Activated CD8-positive, alpha-beta T cell treated with anti-CD3 and anti-CD28 coated beads, Interleukin-2, amount 10 ng/mL, durations not matched to agents 7 days and 5 days (primary cell): ENCODE measurements around the gene PPARGC1A. TPM values are rescaled to one million over a fixed set of nuclear protein-coding genes. Genes with fewer than 3 reads are reported as not detected.

ENCODE experiments used
- ATAC-seq: fragments of 150-1000 bp; cut with Tn5 transposase; one replicate; pipeline ENCODE4 v1.10.0; 2021; ENCODE audit warnings: moderate library complexity
- CTCF ChIA-PET: fragments of 350-600 bp; sonication (Branson Sonifier 250); formaldehyde crosslinking; loops from one replicate; lab custom pipeline; 2021; ENCODE audit warnings: antibody characterized with exemption; lab: Charles Lee
- POLR2A ChIA-PET: fragments of 350-600 bp; sonication (Branson Sonifier 250); formaldehyde crosslinking; loops from one replicate; lab custom pipeline; 2021; ENCODE audit warnings: antibody characterized with exemption; lab: Charles Lee
- DNase-seq: peaks from one replicate; pipeline ENCODE4 v3.0.0-alpha.2; 2020
- H3K27ac Mint-ChIP-seq: one replicate; pipeline ENCODE4 v1.8.0; 2021; ENCODE audit warnings: mild to moderate bottlenecking, mixed read lengths
- H3K27me3 Mint-ChIP-seq: one replicate; pipeline ENCODE4 v1.8.0; 2021; ENCODE audit warnings: low read depth, mixed read lengths
- H3K36me3 Mint-ChIP-seq: one replicate; pipeline ENCODE4 v1.8.0; 2021; ENCODE audit warnings: low read depth, mixed read lengths
- H3K4me1 Mint-ChIP-seq: one replicate; pipeline ENCODE4 v1.8.0; 2021; ENCODE audit warnings: low read depth, mixed read lengths
- H3K4me3 Mint-ChIP-seq: one replicate; pipeline ENCODE4 v1.8.0; 2021; ENCODE audit warnings: mild to moderate bottlenecking, mixed read lengths
- H3K9me3 Mint-ChIP-seq: one replicate; pipeline ENCODE4 v1.8.0; 2022; ENCODE audit warnings: mixed read lengths; ENCODE audit not compliant: insufficient read depth
- total RNA-seq, 2 experiments: library from RNA; stranded (reverse); gene quantifications; one replicate each; pipeline ENCODE4 v1.2.3, GENCODE V29; 2021

PPARGC1A gene
- total RNA-seq, 2 experiments from 2014 or later: not detected

- no peak overlapping the region for H3K27ac Mint-ChIP-seq
Measured at GRCh38 chr4:23923141-23923540, 33.3 kb upstream of the PPARGC1A start.

GRCh38 chr4:23922541-23923111, 32.8 kb upstream of the PPARGC1A start:
- no peak for DNase-seq
- no peak overlapping the region for H3K4me3 Mint-ChIP-seq
- CTCF ChIA-PET: no interaction called here
- POLR2A ChIA-PET: no interaction called here
- no peak for ATAC-seq
- no peaks in the 10 kb centered on the region for H3K36me3 Mint-ChIP-seq
- H3K27me3 Mint-ChIP-seq: no peaks in the 10 kb centered on the region
- H3K27ac Mint-ChIP-seq: no peak overlapping the region
- no peaks in the 10 kb centered on the region for H3K4me1 Mint-ChIP-seq
- no peaks in the 10 kb centered on the region for H3K9me3 Mint-ChIP-seq

More at GRCh38 chr4:23923141-23923540, 33.3 kb upstream of the PPARGC1A start:
- ChIA-PET POLR2A (no interaction called here), CTCF (no interaction called here)
- Mint-ChIP-seq H3K9me3 (no peaks in the 10 kb centered on the region), H3K36me3 (no peaks in the 10 kb centered on the region), H3K27me3 (no peaks in the 10 kb centered on the region), H3K4me3 (no peak overlapping the region), H3K4me1 (no peaks in the 10 kb centered on the region)
- ATAC-seq (no peak), DNase-seq (no peak)

- no peak for DNase-seq
- no peak for ATAC-seq
- POLR2A ChIA-PET: no interaction called here
- no peaks in the 10 kb centered on the region for H3K27me3 Mint-ChIP-seq
- CTCF ChIA-PET: no interaction called here
- no peaks in the 10 kb centered on the region for H3K36me3 Mint-ChIP-seq
- no peak overlapping the region for H3K27ac Mint-ChIP-seq
- no peaks in the 10 kb centered on the region for H3K4me1 Mint-ChIP-seq
- H3K9me3 Mint-ChIP-seq: no peaks in the 10 kb centered on the region
- H3K4me3 Mint-ChIP-seq: no peak overlapping the region
Measured at GRCh38 chr4:23922013-23922412, 32.2 kb upstream of the PPARGC1A start.

- no peak for DNase-seq
- no peak overlapping the region for H3K4me3 Mint-ChIP-seq
- H3K36me3 Mint-ChIP-seq: no peaks in the 10 kb centered on the region
- ChIA-PET POLR2A (no interaction called here), CTCF (no interaction called here)
- H3K27me3 Mint-ChIP-seq: no peaks in the 10 kb centered on the region
- H3K27ac Mint-ChIP-seq: no peak overlapping the region
- no peaks in the 10 kb centered on the region for H3K9me3 Mint-ChIP-seq
- ATAC-seq: no peak
- no peaks in the 10 kb centered on the region for H3K4me1 Mint-ChIP-seq
Measured at GRCh38 chr4:23921447-23921845, 31.6 kb upstream of the PPARGC1A start.

- H3K27ac Mint-ChIP-seq: no peak overlapping the region
- ATAC-seq: no peak
- H3K36me3 Mint-ChIP-seq: no peaks in the 10 kb centered on the region
- H3K4me1 Mint-ChIP-seq: no peaks in the 10 kb centered on the region
- no peaks in the 10 kb centered on the region for H3K9me3 Mint-ChIP-seq
- no peak overlapping the region for H3K4me3 Mint-ChIP-seq
- DNase-seq: no peak
- CTCF ChIA-PET: no interaction called here
- H3K27me3 Mint-ChIP-seq: no peaks in the 10 kb centered on the region
- POLR2A ChIA-PET: no interaction called here
Measured at GRCh38 chr4:23920716-23921446, 31.0 kb upstream of the PPARGC1A start.

- Mint-ChIP-seq H3K36me3 (no peaks in the 10 kb centered on the region), H3K4me1 (no peaks in the 10 kb centered on the region), H3K27ac (no peak overlapping the region), H3K4me3 (no peak overlapping the region), H3K27me3 (no peaks in the 10 kb centered on the region), H3K9me3 (no peaks in the 10 kb centered on the region)
- DNase-seq (no peak), ATAC-seq (no peak)
- ChIA-PET CTCF (no interaction called here), POLR2A (no interaction called here)
Measured at GRCh38 chr4:23920296-23920695, 30.4 kb upstream of the PPARGC1A start.

- no peak for DNase-seq
- no peaks in the 10 kb centered on the region for H3K27me3 Mint-ChIP-seq
- no peaks in the 10 kb centered on the region for H3K36me3 Mint-ChIP-seq
- no peaks in the 10 kb centered on the region for H3K9me3 Mint-ChIP-seq
- no peak overlapping the region for H3K4me3 Mint-ChIP-seq
- H3K4me1 Mint-ChIP-seq: no peaks in the 10 kb centered on the region
- ATAC-seq: no peak
- ChIA-PET POLR2A (no interaction called here), CTCF (no interaction called here)
- H3K27ac Mint-ChIP-seq: no peak overlapping the region
Measured at GRCh38 chr4:23916282-23916681, 26.4 kb upstream of the PPARGC1A start.

GRCh38 chr4:23915459-23916132, 25.7 kb upstream of the PPARGC1A start:
- DNase-seq: no peak
- H3K36me3 Mint-ChIP-seq: no peaks in the 10 kb centered on the region
- POLR2A ChIA-PET: no interaction called here
- H3K27me3 Mint-ChIP-seq: no peaks in the 10 kb centered on the region
- no peak for ATAC-seq
- no peak overlapping the region for H3K27ac Mint-ChIP-seq
- no peak overlapping the region for H3K4me3 Mint-ChIP-seq
- H3K4me1 Mint-ChIP-seq: no peaks in the 10 kb centered on the region
- CTCF ChIA-PET: no interaction called here
- H3K9me3 Mint-ChIP-seq: no peaks in the 10 kb centered on the region

- DNase-seq: no peak
- Mint-ChIP-seq H3K27ac (no peak overlapping the region), H3K36me3 (no peaks in the 10 kb centered on the region), H3K4me3 (no peak overlapping the region), H3K27me3 (no peaks in the 10 kb centered on the region), H3K4me1 (no peaks in the 10 kb centered on the region), H3K9me3 (no peaks in the 10 kb centered on the region)
- ChIA-PET CTCF (no interaction called here), POLR2A (no interaction called here)
- no peak for ATAC-seq
Measured at GRCh38 chr4:23911675-23912455, 22.0 kb upstream of the PPARGC1A start.

- Mint-ChIP-seq H3K9me3 (no peaks in the 10 kb centered on the region), H3K4me1 (no peaks in the 10 kb centered on the region), H3K36me3 (no peaks in the 10 kb centered on the region), H3K4me3 (no peak overlapping the region), H3K27me3 (no peaks in the 10 kb centered on the region), H3K27ac (no peak overlapping the region)
- DNase-seq (no peak), ATAC-seq (no peak)
- CTCF ChIA-PET: no interaction called here
- POLR2A ChIA-PET: interaction anchor here (0.6 kb wide), 1 partner anchor 36 kb away, joined by 3 read pairs; no protein-coding TSS in a partner anchor
Measured at GRCh38 chr4:23909671-23910070, 19.8 kb upstream of the PPARGC1A start.

GRCh38 chr4:23906839-23907238, 17.0 kb upstream of the PPARGC1A start:
- no peak for ATAC-seq
- Mint-ChIP-seq H3K36me3 (no peaks in the 10 kb centered on the region), H3K9me3 (no peaks in the 10 kb centered on the region), H3K27me3 (no peaks in the 10 kb centered on the region), H3K4me3 (no peak overlapping the region), H3K4me1 (no peaks in the 10 kb centered on the region), H3K27ac (no peak overlapping the region)
- DNase-seq: no peak
- POLR2A ChIA-PET: no interaction called here
- CTCF ChIA-PET: no interaction called here

GRCh38 chr4:23904639-23905071, 14.8 kb upstream of the PPARGC1A start:
- ChIA-PET POLR2A (no interaction called here), CTCF (no interaction called here)
- no peak for ATAC-seq

More at GRCh38 chr4:23904639-23905071, 14.8 kb upstream of the PPARGC1A start:
- Mint-ChIP-seq H3K27ac (no peak overlapping the region), H3K4me3 (no peak overlapping the region), H3K4me1 (no peaks in the 10 kb centered on the region), H3K36me3 (no peaks in the 10 kb centered on the region), H3K27me3 (no peaks in the 10 kb centered on the region), H3K9me3 (no peaks in the 10 kb centered on the region)
- no peak for DNase-seq
